Activated CD8-positive, alpha-beta memory T cell treated with anti-CD3 and anti-CD28 coated beads, Interleukin-2, amount 50 U/mL, for 4 hours (primary cell): ENCODE results near the gene WNT11.
"Not testable (repeated sequence)": the region's sequence is repeated elsewhere in the genome, so short reads cannot be mapped to it uniquely, and the experiment has no call there.

Source experiments
- DNase-seq: peaks from one replicate; pipeline ENCODE4 v3.0.0-alpha.2; 2020

Gene WNT11

DNA sequence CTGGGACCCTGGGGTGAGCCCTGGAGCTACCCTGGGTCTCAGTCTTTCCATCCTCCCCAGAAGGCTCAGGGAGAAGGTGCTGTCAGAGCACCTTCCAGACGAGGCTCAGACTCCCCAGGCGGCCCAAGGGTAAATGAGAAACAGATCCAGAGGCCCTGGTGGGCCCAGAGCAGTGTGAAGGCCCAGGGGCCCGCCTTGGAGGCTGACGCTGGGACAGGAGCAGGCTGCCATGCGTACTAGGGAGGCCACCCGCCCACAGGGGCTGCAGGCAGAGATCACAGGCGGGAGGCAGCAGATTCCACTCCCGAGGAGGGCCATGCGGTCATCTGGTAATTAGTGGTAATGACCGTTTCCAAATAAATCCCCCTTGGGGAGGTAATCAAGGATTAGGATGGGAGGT, 5.2 kb downstream of the WNT11 start:
- DNase-seq = no peak

DNA sequence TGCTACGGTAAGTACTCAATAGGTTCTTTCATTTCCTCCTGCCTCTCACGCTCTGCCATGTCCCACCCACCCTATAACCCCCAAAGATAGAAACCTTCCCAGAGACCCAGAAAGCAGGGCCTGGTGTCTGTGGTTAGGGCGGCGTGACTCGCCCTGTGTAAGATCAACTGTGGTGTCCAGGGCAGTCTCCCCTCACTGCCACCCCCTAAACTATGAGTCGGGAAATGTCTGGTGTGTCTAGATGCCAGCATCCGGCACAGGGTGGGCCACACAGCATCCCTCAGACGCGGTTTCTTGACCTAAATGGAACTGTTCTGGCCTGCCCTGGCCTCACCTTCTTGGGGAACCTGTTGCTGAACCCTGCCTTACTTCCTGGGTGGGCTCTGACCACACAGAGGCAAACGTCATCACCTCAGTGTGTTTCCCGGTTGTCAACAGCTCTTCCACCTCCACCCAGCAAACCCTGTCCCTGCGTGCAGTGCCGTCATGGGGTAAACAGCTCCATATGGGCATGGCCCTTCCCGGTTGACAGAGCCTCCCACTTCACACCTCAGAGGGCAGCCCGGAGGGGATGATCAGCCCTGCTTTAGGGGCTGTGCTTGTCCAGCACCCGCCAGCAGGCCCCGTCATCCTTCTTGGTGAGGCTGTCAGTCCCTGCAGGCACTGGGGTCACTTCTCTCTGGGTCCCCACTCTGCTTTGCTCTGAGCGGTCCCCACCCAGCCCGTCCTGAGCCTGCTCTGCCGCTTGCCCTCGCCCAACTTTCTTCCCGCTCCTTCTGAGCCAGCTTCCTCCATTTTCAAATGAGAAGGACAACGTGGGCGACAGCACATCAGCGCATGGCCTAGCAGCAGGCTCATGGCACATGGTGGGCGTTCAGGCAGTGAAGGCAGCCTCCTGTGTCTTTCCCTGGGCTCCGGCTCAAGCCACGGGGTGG, 6.0 kb downstream of the WNT11 start:
- no peak for DNase-seq

- not testable (repeated sequence) for DNase-seq
Measured at GRCh38 chr11:76198691-76199090, 7.6 kb downstream of the WNT11 start.

GRCh38 chr11:76197941-76198640, 8.2 kb downstream of the WNT11 start:
- DNase-seq = no peak

DNA sequence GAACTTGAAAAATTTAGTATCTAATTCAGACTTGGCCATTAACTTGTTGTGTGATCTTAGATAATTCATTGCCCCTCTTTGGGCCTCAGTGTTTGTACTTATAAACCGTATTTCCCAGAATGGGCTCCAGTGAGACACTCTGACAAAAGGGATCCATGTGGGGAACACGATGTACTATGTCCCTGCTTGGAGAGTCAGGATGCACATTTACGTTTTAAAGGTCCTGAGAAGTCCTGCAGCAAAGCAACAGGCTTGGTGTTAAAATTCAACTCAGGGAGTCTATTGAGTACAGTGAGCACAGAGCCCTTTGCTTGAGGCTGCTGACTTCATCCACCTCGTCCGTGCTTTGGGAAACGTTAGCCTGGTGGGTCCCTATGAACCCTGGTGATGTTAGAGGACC, 9.0 kb downstream of the WNT11 start:
- no peak for DNase-seq

DNA sequence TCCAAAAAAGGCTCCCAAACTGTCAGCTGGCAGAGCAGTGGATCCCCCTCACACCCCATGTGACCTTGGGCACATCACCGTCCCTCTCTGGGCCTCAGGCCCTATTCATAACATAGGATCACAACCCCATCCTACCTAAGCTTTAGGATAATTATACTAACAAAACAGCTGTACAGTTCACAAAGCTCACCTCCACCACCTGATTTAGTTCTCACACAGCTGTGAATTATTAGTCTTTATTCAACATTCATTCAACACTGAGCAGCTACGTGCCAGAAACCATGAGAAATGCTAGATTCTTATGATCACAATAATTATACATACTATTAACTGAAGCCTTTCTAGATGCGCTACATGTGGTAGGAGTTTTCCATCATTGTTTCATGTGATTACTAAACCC, 9.5 kb downstream of the WNT11 start:
- DNase-seq = no peak

DNA sequence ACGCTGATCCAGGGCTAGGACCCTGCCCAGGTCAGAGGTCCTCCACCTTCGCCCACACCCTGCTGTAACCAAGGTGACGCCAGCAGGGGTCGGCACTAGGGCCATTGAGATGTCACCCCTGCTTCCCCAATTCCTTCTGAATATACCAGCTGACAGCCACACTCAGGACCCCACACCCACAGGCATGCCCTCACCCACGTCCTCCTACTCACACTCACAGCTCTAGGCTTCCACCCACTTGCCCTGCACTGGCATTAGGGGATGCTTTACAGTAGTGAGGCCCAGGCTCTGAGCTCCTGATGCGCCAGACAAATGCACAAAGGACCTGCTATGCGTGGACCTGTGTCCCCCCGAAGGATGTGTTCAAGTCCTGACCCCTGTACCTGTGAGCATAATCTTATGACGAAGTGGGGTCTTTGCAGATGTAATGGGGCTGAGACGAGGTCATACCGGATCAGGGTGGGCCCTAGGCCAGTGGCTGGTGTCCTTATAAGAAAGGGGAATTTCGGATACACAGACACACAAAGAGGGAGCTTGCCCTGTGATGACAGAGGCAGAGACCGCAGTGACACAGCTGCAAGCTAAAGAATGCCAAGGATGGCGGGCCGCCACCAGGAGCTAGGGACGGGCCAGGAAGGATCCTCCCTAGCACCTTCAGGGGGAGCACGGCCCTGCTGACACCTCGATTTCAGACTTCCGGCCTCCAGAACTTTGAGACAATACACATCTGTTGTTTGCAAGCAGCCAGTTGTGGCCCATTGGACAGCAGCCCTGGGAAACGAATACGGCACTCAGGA, 11.2 kb downstream of the WNT11 start:
- DNase-seq = no peak

GRCh38 chr11:76193219-76193618, 13.1 kb downstream of the WNT11 start:
- DNase-seq = no peak

DNA sequence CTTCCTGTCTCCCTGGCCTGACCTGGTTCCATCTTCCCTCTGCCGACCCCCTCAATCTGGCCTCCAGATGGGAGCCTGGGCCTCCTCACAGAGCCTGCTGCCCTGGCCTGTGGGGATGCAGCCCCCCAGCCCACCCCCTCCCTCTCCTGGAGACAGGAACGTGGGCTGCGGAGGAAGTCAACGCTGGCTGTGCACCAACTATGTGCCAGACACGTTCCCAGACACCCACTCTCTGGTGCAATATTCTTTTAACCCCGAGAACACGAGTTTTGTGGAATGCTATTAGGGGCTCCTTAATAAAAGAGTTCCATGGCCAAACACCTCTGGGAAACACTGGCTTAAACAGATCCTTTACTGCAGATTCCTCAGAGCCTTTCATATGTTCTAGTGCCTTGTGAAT, 15.9 kb downstream of the WNT11 start:
- no peak for DNase-seq

DNA sequence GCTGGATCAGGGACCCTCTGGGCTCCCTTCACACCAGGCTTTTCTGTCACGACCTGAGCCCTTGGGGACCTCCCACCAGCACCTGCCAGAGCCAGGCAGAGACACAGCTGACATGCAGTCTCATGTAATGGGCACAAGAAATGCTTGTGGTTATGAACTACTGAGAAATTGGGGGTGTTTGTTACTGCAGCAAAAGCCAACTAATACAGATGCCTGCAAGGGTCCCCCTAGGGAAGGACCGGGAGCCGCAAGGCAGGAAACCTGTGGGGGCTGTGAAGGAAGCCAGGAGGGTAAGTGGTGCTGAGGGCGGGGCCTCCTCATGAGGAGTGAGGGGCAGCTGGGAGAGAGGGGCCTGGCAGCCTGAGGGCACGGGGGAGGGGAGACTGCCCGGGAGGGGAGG, 16.6 kb downstream of the WNT11 start:
- no peak for DNase-seq

GRCh38 chr11:76188873-76189272, 17.4 kb downstream of the WNT11 start:
- no peak for DNase-seq

DNA sequence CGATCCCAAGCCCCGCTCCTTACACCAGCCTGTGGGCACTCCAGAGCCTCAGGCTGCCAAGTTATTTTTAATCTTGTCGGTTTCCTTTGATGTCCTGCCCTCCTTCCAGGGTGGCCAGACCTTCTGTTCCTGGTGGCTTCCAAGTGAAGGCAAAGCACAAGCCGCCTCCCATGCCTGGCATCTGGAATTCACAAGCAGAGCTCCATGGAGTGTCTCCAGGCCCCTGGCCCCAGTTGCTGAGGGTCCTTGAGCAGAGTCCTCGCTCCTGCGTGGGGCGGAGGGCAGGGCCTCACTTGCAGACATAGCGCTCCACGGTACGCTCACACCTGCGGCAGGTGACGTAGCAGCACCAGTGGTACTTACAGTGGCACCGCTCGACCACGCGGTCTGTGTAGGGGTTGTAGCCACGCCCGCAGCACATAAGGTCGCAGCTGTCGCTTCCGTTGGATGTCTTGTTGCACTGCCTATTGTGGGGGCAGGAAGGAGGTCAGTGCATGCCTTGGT, 19.5 kb downstream of the WNT11 start:
- DNase-seq = no peak

- no peak for DNase-seq
Measured at GRCh38 chr11:76185931-76186401, 20.3 kb downstream of the WNT11 start.

DNA sequence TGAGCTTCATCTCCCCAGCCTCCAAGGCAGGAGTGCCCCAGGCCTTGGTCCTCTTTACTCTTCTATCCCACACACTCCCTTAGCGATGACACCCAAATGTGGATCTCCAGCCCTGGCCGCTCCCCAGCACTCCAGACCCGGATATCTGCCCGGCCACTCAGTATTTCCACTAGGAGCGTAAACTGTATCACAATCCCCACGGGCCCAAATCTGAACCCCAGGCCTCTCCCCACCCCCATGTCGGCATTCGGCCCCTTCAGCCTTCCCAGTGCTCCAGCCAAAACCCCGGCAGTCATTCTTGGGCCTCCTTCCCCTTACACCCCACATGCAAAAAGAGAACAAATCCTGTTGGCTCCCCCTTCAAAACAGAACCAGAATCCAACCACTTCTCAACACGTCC, 20.8 kb downstream of the WNT11 start:
- DNase-seq = no peak

DNA sequence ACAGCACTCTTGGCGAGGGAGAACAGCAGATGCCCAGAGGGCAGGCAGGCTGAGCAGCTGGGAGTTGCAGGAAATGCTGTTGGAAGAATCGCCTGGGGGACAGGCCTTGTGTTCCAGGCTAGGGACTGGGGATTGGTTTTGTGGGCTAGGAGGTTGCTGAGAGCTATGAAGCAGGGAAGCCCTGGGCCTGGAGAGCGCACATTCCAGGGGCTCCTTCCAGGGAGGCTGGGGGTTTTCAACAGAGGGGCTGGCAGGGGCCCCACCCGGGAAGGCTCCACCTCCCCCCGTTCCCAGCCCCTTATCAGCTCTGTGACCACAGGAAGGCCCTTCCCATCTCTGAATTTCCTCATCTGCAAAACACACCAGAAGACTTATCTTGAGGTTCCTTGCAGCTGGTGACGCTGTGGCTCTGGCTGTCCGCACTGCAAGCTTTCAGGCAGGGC, 21.7 kb downstream of the WNT11 start:
- no peak for DNase-seq

DNA sequence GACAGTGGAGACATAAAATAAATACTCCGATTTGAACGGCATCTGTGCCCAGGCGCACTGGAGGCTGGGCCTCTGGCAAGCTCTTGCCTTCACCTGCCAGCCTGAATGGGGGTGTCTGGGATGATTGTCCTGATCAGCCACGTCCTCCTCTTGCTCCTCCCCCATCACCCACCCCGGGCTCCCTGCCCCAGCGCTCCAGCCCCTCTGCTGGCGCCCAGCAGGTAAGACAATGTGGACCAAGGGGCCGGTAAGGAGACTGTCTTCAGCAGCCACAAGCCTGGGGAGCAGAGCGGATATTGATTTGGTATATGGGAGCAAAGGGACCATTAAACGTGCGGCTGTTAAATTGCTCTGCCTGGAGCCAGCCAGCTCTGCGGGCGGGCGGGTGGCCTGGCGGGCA, 24.9 kb downstream of the WNT11 start:
- DNase-seq = no peak

DNA sequence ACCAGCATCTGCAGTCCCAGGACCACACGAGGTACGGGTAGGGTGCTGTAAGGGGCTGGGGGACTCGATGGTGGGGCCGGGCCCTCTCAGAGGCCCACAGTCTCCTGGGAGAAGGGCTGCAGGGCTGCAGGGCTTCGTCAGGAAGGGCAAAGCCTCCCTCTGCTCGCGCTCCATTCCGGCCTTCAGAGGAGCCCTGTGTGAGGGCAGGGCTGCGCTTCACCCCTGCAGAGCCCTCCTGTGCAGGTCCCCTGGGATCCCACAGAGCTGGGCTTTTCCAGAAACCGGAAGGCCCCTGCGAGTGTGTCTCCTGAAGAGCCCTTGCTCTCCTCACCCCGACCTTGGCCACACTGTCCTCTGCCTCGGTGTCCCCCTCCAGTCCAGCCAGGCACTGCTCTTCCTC, 27.2 kb downstream of the WNT11 start:
- DNase-seq = no peak

DNA sequence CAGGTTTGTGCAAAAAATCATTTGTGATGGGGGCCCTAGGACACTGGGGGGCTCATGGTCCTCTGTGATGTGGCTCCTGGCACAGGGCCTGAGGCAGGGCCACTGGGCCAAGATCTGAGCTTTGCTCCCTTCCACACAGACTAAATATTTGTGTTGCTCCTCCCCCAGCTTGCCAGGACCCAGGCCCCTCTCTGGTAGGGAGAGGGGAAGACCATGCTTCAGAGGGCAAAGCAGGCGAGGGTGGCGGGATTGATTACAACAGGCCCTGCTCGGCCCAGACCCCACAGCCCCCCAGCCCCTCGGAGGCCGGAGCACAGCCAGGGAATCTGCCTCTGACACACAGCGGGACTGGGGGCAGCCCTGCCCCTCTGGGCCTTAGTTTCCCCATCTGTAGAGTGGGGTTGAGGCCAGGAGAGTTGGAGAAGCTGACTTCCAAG, 29.0 kb downstream of the WNT11 start:
- no peak for DNase-seq

GRCh38 chr11:76176463-76176862, 29.8 kb downstream of the WNT11 start:
- DNase-seq = no peak

GRCh38 chr11:76175783-76176182, 30.5 kb downstream of the WNT11 start:
- no peak for DNase-seq

DNA sequence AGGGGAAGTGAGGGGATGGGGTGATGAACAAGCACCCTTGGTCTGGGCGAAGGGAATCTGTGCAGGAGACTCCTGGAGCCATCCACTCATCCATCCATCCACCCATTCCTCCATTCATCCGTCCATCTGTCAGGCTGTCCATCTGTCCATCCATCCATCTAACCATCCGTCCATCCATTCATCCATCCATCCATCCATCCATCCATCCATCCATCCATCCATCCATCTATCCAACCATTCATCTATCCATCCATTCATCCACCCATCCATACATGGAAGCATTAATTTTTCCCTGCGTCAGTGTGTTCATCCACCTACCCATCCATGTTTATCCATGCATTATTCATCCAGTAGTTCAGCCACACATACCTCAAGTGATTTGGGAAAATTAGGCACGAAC, 32.0 kb downstream of the WNT11 start:
- no peak for DNase-seq

- no peak for DNase-seq
Measured at GRCh38 chr11:76173663-76174062, 32.6 kb downstream of the WNT11 start.

DNA sequence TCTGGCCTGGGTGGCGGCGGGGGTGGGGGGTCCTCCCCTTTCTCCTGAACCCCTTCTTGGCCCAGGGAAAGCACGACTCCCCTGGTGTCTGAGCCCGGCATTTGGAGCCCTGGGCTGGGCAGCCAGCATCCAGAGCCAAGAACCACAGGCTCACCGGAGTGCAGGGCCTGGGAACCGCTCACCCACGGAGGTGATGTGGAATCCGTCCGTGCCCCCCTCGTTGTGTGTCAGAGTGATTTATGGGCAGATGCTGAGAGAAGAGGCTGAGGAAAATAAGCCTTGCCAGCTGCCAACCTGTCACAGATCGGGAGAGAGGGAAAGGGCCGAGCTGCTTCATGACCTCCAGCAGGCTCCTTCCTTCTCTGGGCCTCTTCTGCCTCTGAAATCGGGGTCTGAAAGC, 33.7 kb downstream of the WNT11 start:
- no peak for DNase-seq
